K562 treated with DMSO at 1 percent for 4 hours (cell line): Measurements from ENCODE around the gene NEUROG1. TPM values are rescaled to one million over a fixed set of nuclear protein-coding genes. Genes with fewer than 3 reads are reported as not detected.

Experiments
- total RNA-seq: library from RNA; unstranded; fragments of 300-600 nt; gene quantifications from 2 replicates; pipeline ENCODE4 v1.2.3, GENCODE V29; 2022; ENCODE audit not compliant: insufficient read depth

NEUROG1 gene, protein sequence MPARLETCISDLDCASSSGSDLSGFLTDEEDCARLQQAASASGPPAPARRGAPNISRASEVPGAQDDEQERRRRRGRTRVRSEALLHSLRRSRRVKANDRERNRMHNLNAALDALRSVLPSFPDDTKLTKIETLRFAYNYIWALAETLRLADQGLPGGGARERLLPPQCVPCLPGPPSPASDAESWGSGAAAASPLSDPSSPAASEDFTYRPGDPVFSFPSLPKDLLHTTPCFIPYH
- not detected in 2 replicates for total RNA-seq

DNA sequence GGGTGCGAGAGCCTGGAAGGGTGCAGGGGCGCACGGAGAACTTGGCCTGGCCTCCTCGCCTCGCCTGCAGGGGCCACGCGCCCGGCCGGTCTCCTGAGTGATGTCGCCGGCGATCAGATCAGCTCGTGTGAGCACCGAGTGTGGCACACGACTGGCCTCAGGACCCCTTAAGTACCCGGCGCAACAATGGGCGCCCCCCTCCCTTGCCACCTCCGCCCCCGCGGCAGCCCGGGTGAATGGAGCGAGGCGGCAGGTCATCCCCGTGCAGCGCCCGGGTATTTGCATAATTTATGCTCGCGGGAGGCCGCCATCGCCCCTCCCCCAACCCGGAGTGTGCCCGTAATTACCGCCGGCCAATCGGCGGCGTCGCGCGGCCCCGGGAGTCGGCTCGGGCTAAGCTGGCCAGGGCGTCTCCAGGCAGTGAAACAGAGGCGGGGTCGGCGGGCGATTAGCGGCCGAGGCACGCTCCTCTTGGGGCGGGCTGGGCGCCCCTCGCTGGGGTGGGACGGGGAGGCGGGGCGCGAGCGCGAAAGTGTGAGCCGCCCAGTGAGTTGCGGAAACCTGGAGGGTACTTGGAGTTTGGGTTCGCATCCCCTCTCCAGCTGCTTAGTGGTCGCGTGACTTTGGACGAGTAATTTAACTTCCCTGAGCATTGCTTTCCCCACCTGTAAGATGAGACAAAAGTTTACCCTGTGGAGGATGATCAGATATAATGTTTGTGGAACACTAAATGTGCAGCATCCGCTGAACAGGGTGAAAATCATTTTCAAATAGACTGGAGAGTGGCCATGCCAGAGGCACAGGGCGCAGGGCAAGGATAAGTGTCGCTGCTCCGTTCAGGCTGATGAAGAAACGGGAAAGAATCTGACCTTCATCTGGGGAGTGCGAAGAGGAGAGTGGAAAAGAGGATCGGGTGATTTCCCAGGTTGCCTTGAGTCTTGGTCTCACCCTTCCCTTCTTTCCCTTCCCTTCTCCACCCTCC is at the start of gene NEUROG1:
Gene NEUROG1, minus strand, starts transcription at position 145 of the 982 bp plus-strand sequence. CDS start 274 bp downstream, outside the sequence.

DNA sequence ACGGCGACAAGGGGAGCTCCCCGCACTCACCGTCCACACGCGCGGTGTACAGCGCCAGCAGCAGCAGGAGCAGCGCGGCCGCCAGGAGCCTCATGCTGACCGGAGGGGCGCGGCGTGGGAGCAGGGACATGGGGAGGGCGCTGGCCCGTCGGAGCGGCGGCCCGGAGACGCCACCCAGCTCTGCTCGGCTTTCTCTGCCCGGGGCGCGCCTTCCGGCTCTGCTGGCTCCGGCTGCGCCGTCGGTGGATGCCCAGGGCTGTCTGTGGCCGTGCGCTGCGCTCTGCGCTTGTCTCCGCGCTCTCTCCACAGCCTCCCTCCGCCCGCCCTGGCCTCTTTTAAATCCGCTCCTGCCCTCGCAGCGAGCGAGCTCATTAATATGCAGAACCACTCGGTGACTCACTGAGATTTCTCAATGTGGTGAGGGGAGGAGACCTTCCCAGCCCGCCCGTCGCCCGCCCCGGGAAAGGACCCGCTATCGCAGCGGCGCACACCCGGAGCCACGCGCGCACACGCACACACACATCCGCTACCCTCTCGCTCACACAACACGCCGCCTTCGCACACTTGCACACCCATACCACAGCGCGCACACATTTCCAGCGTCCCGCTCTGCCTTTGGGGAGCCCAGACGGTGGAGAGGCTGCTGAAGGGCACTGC is 43.0 kb upstream of the NEUROG1 start, which contains the start of gene CXCL14:
Gene CXCL14, minus strand, starts transcription at position 307 of the 657 bp plus-strand sequence. Its CDS starts 213 bp downstream, at position 94.

Other genes with a start within 250 kb of the NEUROG1 start
- 186 TPM in 2 replicates for gene MACROH2A1, start 136.7 kb downstream of the NEUROG1 start, total RNA-seq
- gene DCANP1, start 88.6 kb downstream of the NEUROG1 start, total RNA-seq: not detected in 2 replicates
- gene TIFAB, start 83.6 kb downstream of the NEUROG1 start, total RNA-seq: not detected in 2 replicates
- not detected in 2 replicates for gene CXCL14, start 43.0 kb upstream of the NEUROG1 start, total RNA-seq